ENCODE results near the gene JPH3.

Gene JPH3

GRCh38 chr16:87619360-87620200, 17.3 kb downstream of the JPH3 start:
- no peak overlapping the region for H3K4me3 Mint-ChIP-seq
- H3K27me3 Mint-ChIP-seq = peaks cover 22% of the 10 kb centered on the region
- no peak overlapping the region for H3K27ac Mint-ChIP-seq
- no peaks in the 10 kb centered on the region for H3K4me1 Mint-ChIP-seq
- H3K9me3 Mint-ChIP-seq = no peaks in the 10 kb centered on the region
- no peaks in the 10 kb centered on the region for H3K36me3 Mint-ChIP-seq
- ATAC-seq (ENCODE audit: low read depth) (no peak), DNase-seq (ENCODE audit: low spot score in 2 of 2) (no peak)

- no peaks in the 10 kb centered on the region for H3K36me3 Mint-ChIP-seq
- H3K4me1 Mint-ChIP-seq = no peaks in the 10 kb centered on the region
- no peak overlapping the region for H3K4me3 Mint-ChIP-seq
- peaks cover 22% of the 10 kb centered on the region for H3K27me3 Mint-ChIP-seq
- DNase-seq (ENCODE audit: low spot score in 2 of 2) = no peak
- ATAC-seq (ENCODE audit: low read depth) = no peak
- H3K27ac Mint-ChIP-seq = no peak overlapping the region
- H3K9me3 Mint-ChIP-seq = no peaks in the 10 kb centered on the region
Measured at GRCh38 chr16:87620201-87620495, 17.8 kb downstream of the JPH3 start.

DNA sequence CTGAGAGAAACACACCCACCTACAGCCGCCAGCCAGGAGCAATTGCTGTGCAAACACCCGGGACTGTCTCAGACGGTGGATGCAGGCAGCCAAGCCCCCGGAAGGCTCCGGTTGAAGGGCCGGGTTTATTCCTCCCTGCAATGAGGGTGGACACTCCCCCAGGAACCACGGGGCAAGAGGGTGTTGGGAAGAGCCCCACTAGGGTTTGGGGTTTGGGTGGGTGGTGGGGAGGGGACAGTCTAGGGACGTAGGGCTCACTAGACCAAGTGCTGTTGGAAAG, 19.2 kb downstream of the JPH3 start:
- H3K27me3 Mint-ChIP-seq = peaks cover 19% of the 10 kb centered on the region
- H3K27ac Mint-ChIP-seq = no peak overlapping the region
- ATAC-seq (ENCODE audit: low read depth) = no peak
- no peaks in the 10 kb centered on the region for H3K36me3 Mint-ChIP-seq
- no peak for DNase-seq (ENCODE audit: low spot score in 2 of 2)
- H3K4me1 Mint-ChIP-seq = no peaks in the 10 kb centered on the region
- no peaks in the 10 kb centered on the region for H3K9me3 Mint-ChIP-seq
- H3K4me3 Mint-ChIP-seq = no peak overlapping the region

- Mint-ChIP-seq H3K9me3 (no peaks in the 10 kb centered on the region), H3K27ac (no peak overlapping the region), H3K27me3 (peaks cover 18% of the 10 kb centered on the region), H3K4me1 (no peaks in the 10 kb centered on the region), H3K36me3 (no peaks in the 10 kb centered on the region), H3K4me3 (no peak overlapping the region)
- ATAC-seq (ENCODE audit: low read depth) (no peak), DNase-seq (ENCODE audit: low spot score in 2 of 2) (no peak)
Measured at GRCh38 chr16:87621976-87622713, 19.8 kb downstream of the JPH3 start.

GRCh38 chr16:87622756-87623319, 20.5 kb downstream of the JPH3 start:
- ATAC-seq (ENCODE audit: low read depth) = no peak

GRCh38 chr16:87625241-87625797, 23.0 kb downstream of the JPH3 start:
- no peaks in the 10 kb centered on the region for H3K9me3 Mint-ChIP-seq
- H3K36me3 Mint-ChIP-seq = no peaks in the 10 kb centered on the region
- DNase-seq (ENCODE audit: low spot score in 2 of 2) = no peak
- H3K27me3 Mint-ChIP-seq = peaks cover 8% of the 10 kb centered on the region
- no peak for ATAC-seq (ENCODE audit: low read depth)
- no peak overlapping the region for H3K4me3 Mint-ChIP-seq
- peaks cover 3% of the 10 kb centered on the region for H3K4me1 Mint-ChIP-seq
- H3K27ac Mint-ChIP-seq = no peak overlapping the region

More at GRCh38 chr16:87622756-87623319, 20.5 kb downstream of the JPH3 start:
- Mint-ChIP-seq H3K27me3 (peaks cover 14% of the 10 kb centered on the region), H3K27ac (no peak overlapping the region), H3K4me1 (no peaks in the 10 kb centered on the region), H3K36me3 (no peaks in the 10 kb centered on the region), H3K4me3 (no peak overlapping the region), H3K9me3 (no peaks in the 10 kb centered on the region)
- DNase-seq (ENCODE audit: low spot score in 2 of 2) = no peak

DNA sequence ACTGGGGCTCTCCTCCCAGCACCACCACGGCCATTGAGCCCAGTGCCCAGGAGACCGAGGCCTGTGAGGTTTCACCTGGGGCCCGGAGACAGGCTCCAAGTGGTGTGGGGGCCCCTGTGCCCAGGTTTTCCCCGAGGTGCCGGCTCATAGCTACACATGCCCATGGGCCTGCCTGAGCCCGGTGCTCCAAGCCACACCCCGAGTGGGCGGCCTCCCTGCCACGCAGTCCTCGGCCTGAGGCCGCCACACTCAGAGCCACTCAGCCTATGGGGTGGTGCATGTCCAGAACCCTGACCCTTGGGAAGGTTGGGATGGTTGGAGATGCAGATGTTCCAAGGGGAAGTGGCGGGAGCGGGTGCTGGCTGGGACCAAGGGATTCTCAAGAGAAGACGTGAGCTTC, 24.1 kb downstream of the JPH3 start:
- peaks cover 2% of the 10 kb centered on the region for H3K9me3 Mint-ChIP-seq
- ATAC-seq (ENCODE audit: low read depth) = no peak
- no peak overlapping the region for H3K27ac Mint-ChIP-seq
- DNase-seq (ENCODE audit: low spot score in 2 of 2) = no peak
- H3K4me3 Mint-ChIP-seq = no peak overlapping the region
- peaks cover 2% of the 10 kb centered on the region for H3K36me3 Mint-ChIP-seq
- peaks cover 3% of the 10 kb centered on the region for H3K4me1 Mint-ChIP-seq
- H3K27me3 Mint-ChIP-seq = peaks cover 14% of the 10 kb centered on the region

GRCh38 chr16:87626905-87627304, 24.6 kb downstream of the JPH3 start:
- no peak overlapping the region for H3K27ac Mint-ChIP-seq
- ATAC-seq (ENCODE audit: low read depth) (no peak), DNase-seq (ENCODE audit: low spot score in 2 of 2) (no peak)
- peaks cover 15% of the 10 kb centered on the region for H3K27me3 Mint-ChIP-seq
- peaks cover 3% of the 10 kb centered on the region for H3K4me1 Mint-ChIP-seq
- H3K4me3 Mint-ChIP-seq = no peak overlapping the region
- H3K36me3 Mint-ChIP-seq = peaks cover 2% of the 10 kb centered on the region
- peaks cover 4% of the 10 kb centered on the region for H3K9me3 Mint-ChIP-seq

DNA sequence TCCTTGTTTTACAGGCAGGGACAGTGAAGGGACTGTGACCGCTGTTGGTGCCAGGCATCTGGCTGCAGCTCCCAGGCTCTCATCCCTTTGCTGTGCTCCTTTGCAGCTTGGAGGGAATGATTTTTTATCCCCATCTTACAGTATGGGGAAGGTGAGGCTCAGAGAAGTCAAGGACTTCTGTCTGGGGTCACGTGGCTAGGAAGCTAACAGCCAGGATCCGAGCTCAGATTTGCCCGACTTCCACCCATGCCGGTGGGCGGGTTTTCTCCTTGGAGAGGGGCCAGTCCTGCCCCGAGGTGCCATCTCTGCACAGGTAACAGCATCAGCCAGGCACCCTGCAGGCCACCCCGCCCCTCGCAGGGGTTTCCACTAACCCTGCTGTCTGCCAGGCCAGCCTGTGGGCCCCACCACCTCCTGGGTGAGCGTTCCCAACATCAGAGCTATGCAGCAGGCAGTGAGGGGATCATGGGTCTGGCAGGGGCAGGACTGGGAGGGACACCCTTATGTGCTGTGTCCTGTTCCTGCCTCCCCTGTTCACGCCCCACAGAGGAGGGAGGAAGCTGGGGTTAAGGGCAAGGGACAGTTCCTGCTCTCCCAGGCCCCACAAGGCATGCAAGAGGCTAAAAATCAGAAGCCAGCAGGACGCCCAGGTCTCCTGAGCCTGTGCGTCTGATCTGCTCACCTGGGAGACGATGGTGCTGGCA, 25.4 kb downstream of the JPH3 start:
- no peak overlapping the region for H3K4me3 Mint-ChIP-seq
- peaks cover 2% of the 10 kb centered on the region for H3K36me3 Mint-ChIP-seq
- H3K27me3 Mint-ChIP-seq = peaks cover 19% of the 10 kb centered on the region
- H3K9me3 Mint-ChIP-seq = peaks cover 4% of the 10 kb centered on the region
- peaks cover 3% of the 10 kb centered on the region for H3K4me1 Mint-ChIP-seq
- no peak overlapping the region for H3K27ac Mint-ChIP-seq
- DNase-seq (ENCODE audit: low spot score in 2 of 2) (no peak), ATAC-seq (ENCODE audit: low read depth) (no peak)

DNA sequence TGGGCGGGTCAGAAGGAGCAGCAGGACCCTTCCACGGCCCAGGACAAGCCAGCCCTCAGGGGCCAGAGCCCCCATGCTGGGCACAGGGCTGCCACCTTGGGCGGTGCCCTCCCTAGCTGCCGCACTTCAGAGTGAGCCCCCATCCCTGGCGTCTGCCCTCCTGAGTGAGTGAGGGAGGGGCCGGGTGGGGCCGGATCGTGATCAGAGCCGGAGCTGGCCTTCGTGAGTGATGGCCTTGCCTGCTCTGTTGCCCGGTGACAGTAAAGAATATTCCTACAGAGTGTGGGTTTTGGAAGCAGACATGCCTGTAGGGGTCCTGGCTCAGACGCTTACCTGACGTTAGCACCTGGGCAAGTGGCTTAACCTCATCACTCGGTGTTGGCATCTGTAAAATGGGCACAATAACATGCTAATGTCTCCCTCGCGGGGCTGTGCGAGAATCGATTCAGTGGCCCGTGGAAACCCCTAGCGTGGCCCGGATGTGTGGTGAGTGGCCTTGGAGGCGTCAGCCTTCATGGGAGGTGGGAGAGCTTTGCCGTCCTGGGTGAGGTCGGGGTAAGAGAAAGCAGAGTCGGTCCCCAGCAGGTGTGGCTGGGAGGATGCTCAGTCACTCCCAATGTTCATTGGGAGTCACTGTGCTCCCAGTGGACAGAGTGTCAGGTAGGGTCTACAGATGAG, 26.1 kb downstream of the JPH3 start:
- DNase-seq (ENCODE audit: low spot score in 2 of 2) = no peak
- Mint-ChIP-seq H3K27ac (no peak overlapping the region), H3K4me3 (no peak overlapping the region), H3K4me1 (peaks cover 3% of the 10 kb centered on the region), H3K9me3 (peaks cover 4% of the 10 kb centered on the region), H3K36me3 (peaks cover 2% of the 10 kb centered on the region), H3K27me3 (peaks cover 19% of the 10 kb centered on the region)
- no peak for ATAC-seq (ENCODE audit: low read depth)

- H3K27ac Mint-ChIP-seq = no peak overlapping the region
- H3K36me3 Mint-ChIP-seq = peaks cover 2% of the 10 kb centered on the region
- peaks cover 19% of the 10 kb centered on the region for H3K27me3 Mint-ChIP-seq
- H3K4me1 Mint-ChIP-seq = peaks cover 3% of the 10 kb centered on the region
- peak; percentile 70 for ATAC-seq (ENCODE audit: low read depth)
- no peak overlapping the region for H3K4me3 Mint-ChIP-seq
- peaks cover 4% of the 10 kb centered on the region for H3K9me3 Mint-ChIP-seq
- DNase-seq (ENCODE audit: low spot score in 2 of 2) = no peak
Measured at GRCh38 chr16:87628940-87629339, 26.6 kb downstream of the JPH3 start.

DNA sequence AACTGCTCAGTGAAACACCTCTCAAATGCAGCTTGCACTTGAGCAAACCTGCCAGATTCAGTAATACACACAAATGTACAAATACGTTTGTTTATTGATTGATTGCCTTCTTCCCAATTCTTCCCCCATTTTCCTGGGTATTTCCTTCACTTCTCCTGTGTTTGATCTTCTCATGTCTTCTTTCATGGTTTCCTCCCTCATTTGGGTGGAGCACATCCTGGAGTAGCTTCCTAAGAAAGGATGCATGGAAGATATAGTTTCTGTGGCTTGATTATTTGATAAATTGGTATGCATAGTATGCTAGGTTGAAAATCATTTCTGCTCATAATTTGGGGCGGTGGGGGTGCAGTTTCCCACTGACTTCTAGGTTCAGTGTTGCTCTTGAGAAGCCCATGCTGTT, 28.8 kb downstream of the JPH3 start:
- ATAC-seq (ENCODE audit: low read depth) = no peak
- H3K4me3 Mint-ChIP-seq = no peak overlapping the region
- no peak overlapping the region for H3K27ac Mint-ChIP-seq
- peaks cover 9% of the 10 kb centered on the region for H3K4me1 Mint-ChIP-seq
- DNase-seq (ENCODE audit: low spot score in 2 of 2) = no peak
- H3K27me3 Mint-ChIP-seq = peaks cover 17% of the 10 kb centered on the region
- H3K36me3 Mint-ChIP-seq = peaks cover 2% of the 10 kb centered on the region
- peaks cover 4% of the 10 kb centered on the region for H3K9me3 Mint-ChIP-seq

DNA sequence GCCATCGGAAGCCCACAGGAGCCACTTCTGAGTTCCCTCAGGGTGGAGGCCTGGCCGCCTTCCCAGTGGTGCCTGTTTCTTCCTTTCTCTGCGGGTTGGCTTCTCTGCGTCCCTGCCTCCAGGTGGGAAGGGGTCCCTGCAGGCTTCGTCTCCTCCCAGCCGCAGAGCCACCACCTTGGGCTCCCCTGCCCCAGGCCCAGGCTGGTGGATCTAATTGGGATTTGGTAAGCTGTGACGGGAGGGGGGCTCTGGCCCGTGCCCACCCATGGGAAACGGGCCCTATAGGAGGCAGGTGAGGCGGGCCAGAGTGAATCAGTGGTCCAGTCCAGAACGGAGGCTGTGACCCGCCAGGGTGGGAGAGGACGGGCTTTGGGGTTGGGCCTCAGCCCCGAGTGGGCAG, 32.1 kb downstream of the JPH3 start:
- no peak overlapping the region for H3K27ac Mint-ChIP-seq
- H3K27me3 Mint-ChIP-seq = peaks cover 16% of the 10 kb centered on the region
- DNase-seq (ENCODE audit: low spot score in 2 of 2) = no peak
- ATAC-seq (ENCODE audit: low read depth) = no peak
- H3K9me3 Mint-ChIP-seq = peaks cover 4% of the 10 kb centered on the region
- H3K36me3 Mint-ChIP-seq = peaks cover 2% of the 10 kb centered on the region
- peaks cover 14% of the 10 kb centered on the region for H3K4me1 Mint-ChIP-seq
- H3K4me3 Mint-ChIP-seq = peak overlapping the region; percentile 85

Measured in memory B cell (primary cell).